Articular chondrocyte of knee joint (primary cell): ENCODE data around the gene WDPCP. TPM values are rescaled to one million over a fixed set of nuclear protein-coding genes. Genes with fewer than 3 reads are reported as not detected.

Source experiments
- small RNA-seq: library from RNA; depleted of rRNA; stranded (forward); fragments of <200 nt; gene quantifications from one replicate; pipeline ENCODE3, GENCODE V24; 2012
- total RNA-seq: library from RNA; depleted of rRNA; stranded (reverse); fragments of >200 nt; gene quantifications from 2 replicates; pipeline ENCODE4 v1.2.3, GENCODE V29; 2012

The WDPCP gene, protein sequence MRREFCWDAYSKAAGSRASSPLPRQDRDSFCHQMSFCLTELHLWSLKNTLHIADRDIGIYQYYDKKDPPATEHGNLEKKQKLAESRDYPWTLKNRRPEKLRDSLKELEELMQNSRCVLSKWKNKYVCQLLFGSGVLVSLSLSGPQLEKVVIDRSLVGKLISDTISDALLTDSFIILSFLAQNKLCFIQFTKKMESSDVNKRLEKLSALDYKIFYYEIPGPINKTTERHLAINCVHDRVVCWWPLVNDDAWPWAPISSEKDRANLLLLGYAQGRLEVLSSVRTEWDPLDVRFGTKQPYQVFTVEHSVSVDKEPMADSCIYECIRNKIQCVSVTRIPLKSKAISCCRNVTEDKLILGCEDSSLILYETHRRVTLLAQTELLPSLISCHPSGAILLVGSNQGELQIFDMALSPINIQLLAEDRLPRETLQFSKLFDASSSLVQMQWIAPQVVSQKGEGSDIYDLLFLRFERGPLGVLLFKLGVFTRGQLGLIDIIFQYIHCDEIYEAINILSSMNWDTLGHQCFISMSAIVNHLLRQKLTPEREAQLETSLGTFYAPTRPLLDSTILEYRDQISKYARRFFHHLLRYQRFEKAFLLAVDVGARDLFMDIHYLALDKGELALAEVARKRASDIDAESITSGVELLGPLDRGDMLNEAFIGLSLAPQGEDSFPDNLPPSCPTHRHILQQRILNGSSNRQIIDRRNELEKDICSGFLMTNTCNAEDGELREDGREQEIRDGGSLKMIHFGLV
- 16.9 and 24.0 TPM in 2 replicates for total RNA-seq

DNA sequence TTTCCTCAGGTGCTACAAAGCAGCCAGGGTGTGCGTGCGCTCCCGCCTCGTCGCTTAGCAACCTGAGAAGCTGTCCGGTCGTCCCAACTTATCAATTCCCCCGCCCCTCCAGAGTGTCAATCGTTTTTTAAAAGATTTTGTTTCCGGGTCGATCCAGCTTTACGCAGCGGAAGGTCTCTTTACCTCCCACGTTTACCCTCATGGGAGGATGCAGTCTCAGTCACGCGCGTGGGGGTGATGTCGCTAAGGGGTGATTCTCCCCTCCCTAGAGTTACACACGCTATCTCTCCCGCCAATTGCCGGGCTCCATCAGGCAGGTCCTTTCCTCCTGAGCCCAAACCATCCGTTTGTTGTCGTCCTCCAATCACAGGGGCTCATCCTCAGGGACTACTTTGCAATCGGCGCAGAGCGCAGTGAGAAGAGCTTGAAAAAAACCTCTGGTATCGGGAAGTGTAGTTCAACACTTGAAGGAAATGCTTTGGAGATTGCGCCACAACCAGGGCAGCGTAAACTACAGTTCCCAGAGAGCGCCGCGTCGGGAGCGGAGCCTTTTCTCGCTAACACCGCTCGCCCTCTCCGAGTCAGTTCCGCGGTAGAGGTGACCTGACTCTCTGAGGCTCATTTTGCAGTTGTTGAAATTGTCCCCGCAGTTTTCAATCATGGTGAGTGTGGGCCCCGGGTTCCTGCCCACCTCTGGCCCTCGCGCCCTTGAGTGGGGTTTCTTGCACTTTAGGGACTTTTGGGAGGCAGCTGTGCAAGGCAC, at the start of gene WDPCP, which contains the start of gene MDH1:
Gene WDPCP, minus strand, starts transcription at position 93 of the 763 bp plus-strand sequence. CDS start 206 bp downstream, outside the sequence.
Gene MDH1, plus strand, starts transcription at position 579 of the 763 bp plus-strand sequence. Its CDS starts 81 bp downstream, at position 660.

Small RNAs within 50 kb of the gene (small RNA-seq; reads per million reads assigned to genes)
- gene RF00017, result not detected

Other genes with a start within 250 kb of the WDPCP start
- 151 and 153 TPM in 2 replicates for gene MDH1, start 486 bp upstream of the WDPCP start, total RNA-seq